Stimulated activated CD4-positive, alpha-beta T cell treated with anti-CD3 and anti-CD28 coated beads, TNF-alpha, amount 100 ng/mL, for 4 hours (primary cell): ENCODE results near the gene EGFR.
A peak's percentile ranks its signal among the peaks of the same experiment; 100 is the strongest.

Source experiments
- DNase-seq, 3 experiments: peaks; one replicate each; pipeline ENCODE4 v3.0.0-alpha.2; 2020; ENCODE audit warnings: low read depth in 3 of 3

Gene EGFR

GRCh38 chr7:55018361-55019190 is at the start of gene EGFR:
EGFR (plus strand) TSS chr7:55019017; CDS start chr7:55019278, 261 bp downstream.
- DNase-seq, result no peak

GRCh38 chr7:54969208-54969967 is 49.4 kb upstream of the EGFR start:
- DNase-seq, result no peak

GRCh38 chr7:54972733-54973294 is 46.0 kb upstream of the EGFR start:
- DNase-seq, result no peak

GRCh38 chr7:54978364-54979116 is 40.3 kb upstream of the EGFR start:
- no peak for DNase-seq

GRCh38 chr7:54980521-54980920 is 38.3 kb upstream of the EGFR start:
- no peak for DNase-seq

GRCh38 chr7:54981913-54982312 is 36.9 kb upstream of the EGFR start:
- DNase-seq, result no peak

GRCh38 chr7:54985426-54986330 is 33.1 kb upstream of the EGFR start:
- DNase-seq, result no peak

GRCh38 chr7:54986716-54987115 is 32.1 kb upstream of the EGFR start:
- no peak for DNase-seq

GRCh38 chr7:54987772-54988171 is 31.0 kb upstream of the EGFR start:
- DNase-seq, result no peak

GRCh38 chr7:54988516-54988915 is 30.3 kb upstream of the EGFR start:
- DNase-seq, result no peak

GRCh38 chr7:54989453-54990225 is 29.2 kb upstream of the EGFR start:
- no peak for DNase-seq

- DNase-seq, result no peak
These were observed 27.5 kb upstream of the EGFR start for GRCh38 chr7:54991341-54991740.

GRCh38 chr7:54992871-54993475 is 25.8 kb upstream of the EGFR start:
- DNase-seq, result no peak

- DNase-seq, result no peak
These were observed 23.7 kb upstream of the EGFR start for GRCh38 chr7:54995166-54995565.

GRCh38 chr7:54995610-54996363 is 23.0 kb upstream of the EGFR start:
- DNase-seq, result peak in 1 of 3 experiments; percentile 1

- DNase-seq, result no peak
These were observed 22.4 kb upstream of the EGFR start for GRCh38 chr7:54996391-54996790.

- DNase-seq, result no peak
These were observed 14.2 kb upstream of the EGFR start for GRCh38 chr7:55004579-55004978.

GRCh38 chr7:55005241-55005851 is 13.5 kb upstream of the EGFR start:
- no peak for DNase-seq

- DNase-seq, result no peak
These were observed 12.3 kb upstream of the EGFR start for GRCh38 chr7:55006499-55006898.
